ENCODE measurements around the gene PAM16.

PAM16 gene

DNA sequence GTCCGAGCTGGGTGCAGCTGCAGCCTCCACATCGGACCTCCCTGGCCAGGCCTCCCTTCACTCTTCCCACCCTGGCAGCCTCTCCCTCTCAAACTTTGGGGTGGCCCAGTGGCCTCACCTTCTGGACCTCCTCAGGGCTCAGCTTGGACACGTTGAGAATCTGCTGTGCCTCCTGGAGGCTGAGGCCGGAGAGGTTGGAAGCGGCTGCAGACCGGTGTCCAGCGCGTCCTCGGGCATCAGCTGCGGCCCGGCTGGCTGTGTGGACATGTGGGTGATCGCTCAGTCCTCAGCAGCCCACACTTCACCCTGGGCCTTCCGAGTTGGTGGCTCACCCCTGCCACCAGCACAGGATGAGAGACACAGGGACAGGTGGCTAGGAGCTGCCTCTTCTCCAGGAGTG lies 9.9 kb downstream of the PAM16 start:
- TF ChIP-seq, protein P1, sequence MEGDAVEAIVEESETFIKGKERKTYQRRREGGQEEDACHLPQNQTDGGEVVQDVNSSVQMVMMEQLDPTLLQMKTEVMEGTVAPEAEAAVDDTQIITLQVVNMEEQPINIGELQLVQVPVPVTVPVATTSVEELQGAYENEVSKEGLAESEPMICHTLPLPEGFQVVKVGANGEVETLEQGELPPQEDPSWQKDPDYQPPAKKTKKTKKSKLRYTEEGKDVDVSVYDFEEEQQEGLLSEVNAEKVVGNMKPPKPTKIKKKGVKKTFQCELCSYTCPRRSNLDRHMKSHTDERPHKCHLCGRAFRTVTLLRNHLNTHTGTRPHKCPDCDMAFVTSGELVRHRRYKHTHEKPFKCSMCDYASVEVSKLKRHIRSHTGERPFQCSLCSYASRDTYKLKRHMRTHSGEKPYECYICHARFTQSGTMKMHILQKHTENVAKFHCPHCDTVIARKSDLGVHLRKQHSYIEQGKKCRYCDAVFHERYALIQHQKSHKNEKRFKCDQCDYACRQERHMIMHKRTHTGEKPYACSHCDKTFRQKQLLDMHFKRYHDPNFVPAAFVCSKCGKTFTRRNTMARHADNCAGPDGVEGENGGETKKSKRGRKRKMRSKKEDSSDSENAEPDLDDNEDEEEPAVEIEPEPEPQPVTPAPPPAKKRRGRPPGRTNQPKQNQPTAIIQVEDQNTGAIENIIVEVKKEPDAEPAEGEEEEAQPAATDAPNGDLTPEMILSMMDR (IDR thresholded peaks at IDR 0.05; ENCODE audit: borderline replicate concordance, insufficient read depth, low read depth, low read length) = no peak
- H3K4me3 ChIP-seq (ENCODE audit: low read depth, low read length) = no peak overlapping the region

DNA sequence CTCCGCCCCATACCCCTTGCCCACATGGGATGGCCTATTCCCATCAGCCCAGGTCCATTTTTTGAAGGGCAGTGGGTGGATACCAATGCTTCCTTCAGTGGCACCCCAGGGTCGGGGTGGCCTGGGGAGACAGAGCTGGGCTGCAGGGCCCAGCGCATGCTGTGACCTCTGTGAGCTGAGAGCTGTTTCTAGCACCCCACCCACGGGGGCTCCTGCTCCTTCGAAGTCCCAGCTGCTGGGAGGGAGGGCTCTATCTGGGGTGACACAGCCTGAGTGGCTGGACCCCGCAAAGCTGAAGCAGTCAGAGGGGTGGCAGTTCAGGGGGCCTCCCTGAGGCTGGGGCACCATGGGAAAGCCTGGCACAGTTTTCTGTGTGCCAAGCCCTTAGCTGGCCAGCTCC lies 10.7 kb downstream of the PAM16 start:
- TF ChIP-seq, protein P1 (IDR thresholded peaks at IDR 0.05; ENCODE audit: borderline replicate concordance, insufficient read depth, low read depth, low read length) = no peak
- no peak overlapping the region for H3K4me3 ChIP-seq (ENCODE audit: low read depth, low read length)

DNA sequence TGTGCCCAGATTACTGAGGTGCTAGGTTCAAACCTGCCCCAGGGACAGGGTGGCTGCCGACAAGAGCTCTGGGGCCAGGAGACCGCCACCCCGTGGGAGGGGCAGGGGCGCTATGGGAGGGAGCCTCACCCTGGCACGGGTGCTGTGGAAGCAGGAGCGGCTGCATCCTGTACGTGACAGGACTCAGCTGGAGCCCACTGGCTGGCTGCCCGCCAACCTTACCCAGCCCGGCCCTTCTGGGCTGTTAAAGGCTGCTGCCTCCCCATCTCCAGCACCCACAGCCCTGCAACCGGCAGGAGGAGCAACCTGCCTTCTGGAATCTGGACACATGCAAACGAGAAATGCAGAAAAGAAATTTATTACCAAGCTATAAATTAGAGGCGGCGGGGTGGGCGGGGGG lies 11.2 kb downstream of the PAM16 start:
- no peak overlapping the region for H3K4me3 ChIP-seq (ENCODE audit: low read depth, low read length)
- TF ChIP-seq, protein P1 (IDR thresholded peaks at IDR 0.05; ENCODE audit: borderline replicate concordance, insufficient read depth, low read depth, low read length) = no peak

DNA sequence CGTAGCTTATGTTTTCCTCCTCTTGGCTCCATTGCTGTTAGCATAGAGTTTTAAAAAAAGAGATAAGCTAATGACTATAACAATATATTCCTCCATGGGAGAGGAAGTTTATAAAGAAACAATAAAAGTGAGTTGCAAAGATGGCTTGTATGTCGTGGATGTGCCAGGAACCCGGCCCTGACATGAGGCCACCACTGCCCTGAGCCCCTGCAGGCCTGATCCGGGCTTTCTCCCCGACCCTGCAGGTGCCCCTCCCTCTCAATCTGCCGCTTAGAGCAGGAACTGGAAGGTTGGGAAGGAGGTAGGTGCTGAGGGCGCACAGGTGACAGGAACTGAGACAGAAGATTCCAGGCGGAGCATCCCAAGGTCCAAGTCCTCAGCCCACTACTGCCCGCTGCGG lies 11.7 kb downstream of the PAM16 start:
- TF ChIP-seq, protein P1 (IDR thresholded peaks at IDR 0.05; ENCODE audit: borderline replicate concordance, insufficient read depth, low read depth, low read length) = no peak
- no peak overlapping the region for H3K4me3 ChIP-seq (ENCODE audit: low read depth, low read length)

DNA sequence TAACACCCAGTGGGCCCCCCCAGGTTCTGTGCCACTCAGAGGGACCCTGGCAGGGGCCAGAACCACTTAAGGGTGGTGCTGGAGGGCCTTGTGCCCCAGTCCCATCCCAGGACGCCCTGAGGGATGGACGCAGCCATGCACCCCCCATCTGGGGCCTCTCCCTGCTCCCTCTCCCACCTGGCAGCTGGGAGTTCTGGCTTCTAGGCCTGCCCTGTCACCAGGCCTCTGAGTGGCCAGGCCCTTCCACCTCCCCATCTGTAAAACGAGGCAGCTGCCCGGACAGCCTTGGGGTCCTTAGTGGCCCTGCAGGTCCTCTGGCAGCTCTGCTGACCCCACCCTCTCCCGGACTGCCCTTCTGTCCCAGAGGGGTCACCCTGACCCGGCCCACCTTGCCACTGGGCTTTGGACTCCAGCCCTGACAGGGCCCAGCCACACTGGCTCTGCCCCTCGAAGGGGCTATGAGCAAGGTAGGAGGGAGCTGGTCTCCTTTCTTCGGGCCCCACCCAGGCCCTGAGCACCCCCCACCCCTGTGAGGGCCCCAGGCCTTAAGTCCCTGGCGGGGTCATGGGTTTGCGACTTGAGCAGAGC lies 12.3 kb downstream of the PAM16 start:
- TF ChIP-seq, protein P1 (IDR thresholded peaks at IDR 0.05; ENCODE audit: borderline replicate concordance, insufficient read depth, low read depth, low read length) = no peak
- H3K4me3 ChIP-seq (ENCODE audit: low read depth, low read length) = no peak overlapping the region

DNA sequence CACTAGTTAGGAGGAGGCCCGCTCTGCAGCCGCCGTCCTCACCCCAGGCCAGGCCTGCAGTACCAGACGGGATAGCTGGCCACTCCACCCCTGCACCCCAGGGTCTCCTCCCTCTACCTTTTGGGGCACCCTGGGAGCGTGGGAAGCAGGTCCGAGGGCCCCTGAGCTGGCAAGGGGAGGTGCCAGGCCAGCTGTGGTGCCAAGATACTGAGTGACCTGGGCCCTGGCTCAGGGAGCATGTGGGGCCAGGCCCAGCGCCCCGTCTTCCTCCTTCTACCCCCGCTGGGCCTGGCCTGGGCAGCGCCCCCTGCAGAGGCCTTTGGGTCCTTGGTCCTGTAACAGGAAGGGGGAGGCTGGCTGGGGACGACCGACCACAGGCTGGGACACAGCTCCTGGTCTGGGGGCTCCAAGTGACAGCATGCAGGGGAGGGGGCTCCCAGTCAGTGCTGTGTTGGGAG lies 13.0 kb downstream of the PAM16 start:
- H3K4me3 ChIP-seq (ENCODE audit: low read depth, low read length) = no peak overlapping the region
- TF ChIP-seq, protein P1 (IDR thresholded peaks at IDR 0.05; ENCODE audit: borderline replicate concordance, insufficient read depth, low read depth, low read length) = no peak

DNA sequence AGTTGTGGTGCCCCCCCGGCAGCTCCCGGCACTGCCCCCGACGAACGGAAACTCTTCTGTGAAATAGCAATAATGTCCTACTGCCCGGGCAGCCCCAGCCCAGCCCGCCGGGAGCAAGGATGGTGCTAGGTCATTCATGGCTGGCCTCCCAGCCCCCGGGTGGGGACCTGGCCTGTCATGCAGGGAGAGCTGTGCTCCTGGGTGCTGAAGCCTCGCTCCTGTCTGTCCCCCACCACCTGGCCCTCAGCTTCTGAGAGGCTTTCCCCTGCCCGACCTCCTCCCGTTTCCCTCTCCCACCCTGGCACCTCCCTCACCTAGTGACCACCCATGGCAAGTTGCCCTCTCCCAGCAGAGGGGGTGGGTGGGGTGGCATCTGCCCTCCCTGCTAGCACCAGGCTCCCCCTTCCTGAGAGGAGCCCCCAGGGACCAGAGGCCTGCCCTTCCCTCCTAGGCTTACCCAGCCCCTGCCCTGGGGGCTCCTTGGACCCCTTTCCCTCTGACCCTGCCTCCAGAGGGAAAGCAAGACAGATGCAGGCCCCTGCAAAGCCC lies 13.5 kb downstream of the PAM16 start:
- TF ChIP-seq, protein P1 (IDR thresholded peaks at IDR 0.05; ENCODE audit: borderline replicate concordance, insufficient read depth, low read depth, low read length) = no peak
- no peak overlapping the region for H3K4me3 ChIP-seq (ENCODE audit: low read depth, low read length)
